NCI-H2029 treated with DMSO at 0.1 percent for 48 hours (cell line): ENCODE results near the gene RGS18.
"Not testable (repeated sequence)": the region's sequence is repeated elsewhere in the genome, so short reads cannot be mapped to it uniquely, and the experiment has no call there.

Source experiments
- DNase-seq: peaks from one replicate; lab custom pipeline; 2025; lab: John Stamatoyannopoulos, UW

Gene RGS18

DNA sequence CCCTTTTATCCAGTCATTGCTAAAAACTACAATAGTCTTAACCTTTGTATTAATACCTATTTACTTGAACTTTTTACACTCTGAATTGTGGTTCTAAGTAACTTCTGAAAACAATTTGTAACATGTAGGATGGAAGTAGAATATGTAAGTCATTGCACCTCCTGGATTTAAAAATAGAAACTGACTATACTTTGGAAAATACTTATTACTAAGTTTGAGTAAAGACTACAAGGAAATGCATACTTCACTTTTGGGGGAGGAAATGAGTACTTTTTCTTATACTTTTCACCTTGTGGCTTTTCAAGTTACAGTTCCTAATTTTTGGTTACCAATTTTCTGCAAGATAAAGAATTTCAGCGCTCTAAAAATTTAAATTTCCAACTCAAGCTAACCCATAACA is 8.7 kb downstream of the RGS18 start:
- DNase-seq, result no peak

DNA sequence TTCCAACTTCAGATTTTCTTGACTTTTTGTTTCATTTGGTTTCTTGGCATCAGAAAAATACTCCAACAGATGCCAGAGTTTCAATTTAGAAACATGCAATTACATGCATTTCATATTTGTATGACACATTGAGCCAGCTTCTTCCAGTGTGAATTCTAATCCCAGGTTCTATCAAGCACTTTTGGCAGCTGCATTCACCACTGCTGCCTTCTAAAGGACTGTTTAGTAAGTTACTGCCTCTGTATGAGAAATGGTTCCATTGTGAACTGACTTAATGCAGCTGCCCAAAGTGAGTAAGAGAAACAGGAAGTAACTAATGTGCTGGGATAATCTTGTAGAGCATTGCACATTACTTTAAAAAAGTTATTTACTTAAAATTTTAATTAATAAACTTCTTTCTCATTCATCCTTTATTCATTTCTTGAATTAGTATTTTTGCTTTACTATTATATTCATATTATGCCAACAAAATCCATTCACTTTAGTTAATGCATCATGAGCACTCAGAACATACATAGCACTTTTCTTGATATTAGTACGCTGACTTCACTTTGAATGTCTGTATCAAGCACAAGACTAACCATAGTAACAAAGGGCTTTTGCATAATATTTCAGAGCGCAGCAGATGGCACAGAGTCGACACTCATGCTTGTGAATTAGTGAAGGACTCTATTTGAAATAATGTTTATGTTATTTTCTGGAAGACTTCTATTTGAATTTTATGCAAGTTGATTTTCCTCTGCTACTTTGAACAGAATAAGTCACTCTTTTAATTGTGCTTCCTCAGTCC is 9.8 kb downstream of the RGS18 start:
- DNase-seq, result no peak

DNA sequence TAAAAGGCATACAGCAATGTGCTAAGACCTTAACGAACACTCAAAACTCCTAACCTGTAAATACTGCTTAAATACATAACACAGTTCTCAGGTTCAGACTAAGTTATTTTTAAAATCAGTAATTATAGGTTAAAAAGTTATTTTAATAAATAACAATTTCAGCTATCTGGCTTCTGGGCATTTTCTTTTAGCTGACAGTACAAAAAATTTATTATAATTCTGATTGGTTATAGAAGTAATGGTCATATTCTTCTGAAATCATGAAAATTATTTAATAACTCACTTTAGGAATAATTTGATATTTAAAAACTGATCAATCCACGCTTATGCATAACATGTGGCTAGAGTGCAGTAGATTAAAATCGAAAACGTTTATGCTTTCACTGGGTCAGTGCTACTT is 10.7 kb downstream of the RGS18 start:
- DNase-seq, result no peak

DNA sequence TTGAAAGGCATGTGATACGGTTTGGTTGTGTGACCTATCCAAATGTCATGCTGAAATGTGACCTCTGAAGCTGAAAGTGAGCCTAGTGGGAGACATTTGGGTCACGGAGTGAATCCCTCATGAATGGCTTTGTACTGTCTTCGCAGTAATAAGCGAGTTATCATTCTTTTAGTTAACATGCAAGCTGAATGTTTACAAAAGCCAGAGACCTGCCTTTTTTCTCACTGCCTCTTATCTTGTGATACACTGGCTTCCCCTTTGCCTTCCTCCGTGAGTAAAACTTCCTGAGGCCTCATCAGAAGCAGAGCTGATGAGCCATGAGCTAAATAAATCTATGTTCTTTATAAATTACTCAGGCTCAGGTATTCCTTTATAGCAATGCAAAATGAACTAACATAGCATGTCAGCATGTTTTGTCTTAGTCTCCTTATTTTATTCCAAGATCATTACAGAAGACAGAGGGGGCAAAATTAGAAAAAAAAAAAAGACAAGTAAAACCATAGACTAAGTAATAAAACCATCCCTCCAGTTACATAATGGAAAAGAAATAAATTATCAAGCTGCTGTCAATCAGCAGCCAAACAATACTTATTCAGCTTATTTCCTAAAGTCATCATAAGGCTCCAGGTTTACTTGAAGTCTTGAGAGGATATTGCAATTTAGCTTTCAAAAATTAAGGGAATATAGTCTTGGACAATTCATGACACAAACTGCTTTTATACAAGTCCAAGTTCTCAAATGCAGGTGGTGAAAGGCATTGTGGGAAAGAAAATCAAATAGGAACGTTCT is 12.1 kb downstream of the RGS18 start:
- no peak for DNase-seq

DNA sequence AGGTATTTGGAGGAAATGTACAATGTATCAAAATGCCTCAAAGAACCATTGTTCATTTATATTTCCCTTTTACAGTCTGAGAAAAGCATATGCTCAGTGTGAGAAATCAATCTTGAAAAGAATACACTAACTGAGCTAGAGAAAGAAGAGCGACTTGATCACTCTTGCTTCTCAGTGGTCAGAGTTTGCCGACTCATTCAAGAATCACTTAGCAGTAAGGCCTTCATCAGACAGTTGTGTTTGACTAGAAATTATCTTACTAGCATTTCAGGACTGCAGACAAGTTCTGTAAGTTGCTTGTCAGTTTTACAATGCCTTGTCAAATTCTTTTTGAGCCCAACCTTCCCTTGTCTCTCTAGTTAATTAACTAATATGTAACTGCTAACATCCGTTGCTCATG is 12.9 kb downstream of the RGS18 start:
- DNase-seq, result no peak

DNA sequence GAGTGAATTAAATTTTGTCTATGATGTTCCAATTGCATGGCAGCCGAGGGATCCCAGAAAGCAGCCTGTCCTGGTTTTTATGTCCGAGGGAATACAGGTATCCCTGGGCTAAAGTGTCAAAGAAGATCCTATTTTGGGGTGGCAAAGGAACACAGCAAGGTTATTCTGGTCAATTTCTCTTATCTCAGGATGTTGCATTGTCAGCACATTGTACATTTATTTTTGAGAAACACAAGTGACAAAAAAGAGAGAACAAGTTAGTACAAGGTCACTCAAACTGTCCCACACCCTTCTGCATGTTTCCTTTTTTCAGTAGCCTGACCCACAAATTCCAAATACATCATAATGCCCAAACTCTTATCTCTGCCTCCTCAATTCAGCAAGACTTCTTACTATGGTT is 17.7 kb downstream of the RGS18 start:
- no peak for DNase-seq

DNA sequence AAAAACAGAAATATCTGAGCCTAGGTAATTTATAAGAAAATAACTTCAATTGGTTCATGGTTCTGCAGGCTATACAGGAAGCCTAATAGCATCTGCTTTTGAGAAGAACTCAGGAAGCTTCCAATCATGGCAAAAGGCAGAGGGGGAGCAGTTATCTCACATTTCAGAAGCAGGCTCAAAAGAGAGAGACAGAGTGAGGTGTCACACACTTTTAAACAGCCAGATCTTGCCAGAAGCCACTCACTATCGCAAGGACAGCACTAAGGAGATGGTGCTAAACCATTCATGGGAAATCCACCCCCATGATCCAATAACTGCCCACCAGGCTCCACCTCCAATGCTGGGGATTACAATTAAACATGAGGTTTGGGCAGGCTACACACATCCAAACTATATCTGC is 25.5 kb downstream of the RGS18 start:
- DNase-seq, result no peak

DNA sequence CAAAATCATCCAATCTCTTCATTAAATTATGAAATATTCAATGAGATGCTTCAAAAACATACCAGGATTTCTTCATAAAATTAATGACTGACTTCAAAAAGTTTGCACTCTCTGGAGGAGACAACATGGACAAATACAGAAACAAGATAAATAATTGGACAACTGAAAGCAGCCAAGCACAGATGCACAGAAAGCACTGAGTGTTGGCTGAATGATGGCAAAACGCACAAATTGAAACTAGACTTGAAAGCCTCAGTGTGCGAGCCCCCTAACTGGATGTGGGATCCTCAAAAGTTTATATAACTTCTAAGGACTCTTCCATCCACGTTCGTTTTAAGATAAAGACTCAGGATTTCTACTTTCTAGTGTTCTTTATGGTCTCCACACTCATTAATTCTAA is 27.9 kb downstream of the RGS18 start:
- DNase-seq, result no peak

DNA sequence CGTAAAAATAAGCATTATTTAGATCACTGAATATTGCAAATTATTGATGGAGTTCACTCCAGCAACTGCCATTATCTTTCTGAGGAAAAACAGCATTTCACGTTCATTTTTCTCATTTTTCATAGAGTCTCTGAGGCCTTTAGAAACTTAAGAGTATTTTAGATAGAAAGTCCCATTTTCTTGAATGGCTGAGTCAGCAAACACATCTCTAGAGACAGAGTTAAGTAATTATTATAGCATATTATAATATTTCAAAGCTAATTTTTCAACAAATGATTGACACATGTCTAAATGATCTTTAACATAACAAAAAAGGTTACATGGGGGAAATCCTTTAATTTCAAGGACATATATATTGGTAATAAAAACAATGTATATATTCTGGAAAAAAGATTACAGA is 31.8 kb downstream of the RGS18 start:
- no peak for DNase-seq

DNA sequence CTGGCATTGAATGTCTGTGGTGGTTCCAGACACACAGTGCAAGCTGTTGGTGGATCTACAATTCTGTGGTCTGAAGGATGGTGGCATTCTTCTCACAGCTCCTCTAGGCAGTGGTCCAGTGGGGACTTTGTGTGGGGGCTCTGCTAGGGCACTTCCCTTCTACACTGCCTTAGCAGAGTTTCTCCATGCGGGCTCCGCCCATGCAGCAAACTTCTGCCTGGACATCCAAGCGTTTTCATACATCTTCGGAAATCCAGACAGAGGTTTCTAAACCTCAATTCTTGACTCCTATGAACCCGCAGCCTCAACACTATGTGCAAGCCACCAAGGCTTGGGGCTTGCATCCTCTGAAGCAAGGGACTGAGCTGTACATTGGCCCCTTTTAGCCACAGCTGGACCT is 43.0 kb downstream of the RGS18 start:
- no peak for DNase-seq

DNA sequence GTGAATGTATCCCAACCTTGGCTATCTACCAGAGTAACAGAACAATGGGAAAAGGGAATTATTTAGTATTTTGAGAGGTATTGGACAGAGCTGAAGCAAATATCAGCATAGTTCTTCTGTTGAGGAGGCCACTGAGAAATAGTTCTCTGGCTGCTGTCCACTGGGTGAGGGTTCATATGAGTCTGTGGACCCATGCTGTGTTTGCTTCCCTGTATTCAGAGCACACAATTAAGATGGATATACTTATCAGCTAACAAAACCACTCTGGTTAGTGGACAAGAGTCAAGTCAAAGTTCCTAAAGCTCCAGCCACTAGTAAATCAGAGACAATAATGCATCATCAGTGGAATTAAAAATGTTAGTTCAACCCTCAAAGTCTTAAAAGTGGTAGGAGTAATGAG is 66.1 kb downstream of the RGS18 start:
- no peak for DNase-seq

DNA sequence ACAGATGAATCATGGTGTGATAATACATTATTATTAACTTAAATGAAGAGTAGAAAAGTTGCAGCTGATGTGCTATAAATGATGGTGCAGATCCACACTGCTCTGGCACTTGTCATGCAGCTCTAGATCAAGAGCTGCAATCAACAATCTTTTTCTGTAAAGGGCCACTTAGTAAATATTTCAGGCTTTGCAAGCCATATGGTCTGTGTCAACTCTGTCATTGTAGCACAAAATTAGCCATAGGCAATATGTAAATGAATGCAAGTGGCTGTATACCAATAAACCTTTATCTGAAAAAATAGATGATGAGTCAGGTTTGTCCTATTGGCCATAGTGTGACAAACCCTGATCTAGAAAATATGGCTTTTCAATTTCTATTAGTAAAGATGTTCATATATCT is 66.6 kb downstream of the RGS18 start:
- DNase-seq, result no peak

DNA sequence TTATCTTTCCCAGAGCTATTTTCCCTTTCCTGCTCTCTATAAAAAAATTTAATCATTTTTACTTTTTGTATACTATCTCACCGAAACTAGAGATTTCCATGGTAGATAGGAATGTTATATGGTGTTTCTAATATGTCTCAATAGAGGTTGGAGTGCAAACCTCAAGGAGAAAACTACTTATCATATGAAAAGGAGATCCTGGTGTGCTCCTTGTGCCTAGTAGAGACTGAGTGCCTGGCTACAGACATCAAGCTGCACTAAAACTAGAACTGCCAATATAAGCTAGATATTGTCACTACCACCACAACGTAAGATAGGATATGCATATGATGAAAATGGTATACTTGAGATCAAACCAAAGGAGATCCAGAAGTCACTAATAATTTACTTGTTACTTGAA is 67.0 kb downstream of the RGS18 start:
- DNase-seq, result no peak

DNA sequence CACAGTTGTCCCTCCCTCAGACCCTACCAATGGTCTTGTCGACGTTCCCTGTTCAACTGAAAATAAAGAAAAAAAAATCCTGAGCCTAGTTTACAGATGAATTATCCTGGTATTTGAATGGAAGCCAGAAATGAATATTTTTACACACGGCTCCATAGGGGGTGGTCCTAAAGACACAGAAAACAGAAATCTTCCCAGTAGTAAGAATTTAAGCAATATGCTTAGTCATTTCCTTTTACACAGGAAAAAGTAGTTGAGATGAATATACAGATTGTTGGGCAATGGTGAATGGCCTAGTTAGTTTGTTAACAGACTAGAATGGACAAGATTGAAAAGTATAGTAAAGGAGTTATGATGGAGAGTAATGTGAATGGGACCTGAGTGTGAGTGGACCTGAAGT is 67.4 kb downstream of the RGS18 start:
- DNase-seq, result no peak

DNA sequence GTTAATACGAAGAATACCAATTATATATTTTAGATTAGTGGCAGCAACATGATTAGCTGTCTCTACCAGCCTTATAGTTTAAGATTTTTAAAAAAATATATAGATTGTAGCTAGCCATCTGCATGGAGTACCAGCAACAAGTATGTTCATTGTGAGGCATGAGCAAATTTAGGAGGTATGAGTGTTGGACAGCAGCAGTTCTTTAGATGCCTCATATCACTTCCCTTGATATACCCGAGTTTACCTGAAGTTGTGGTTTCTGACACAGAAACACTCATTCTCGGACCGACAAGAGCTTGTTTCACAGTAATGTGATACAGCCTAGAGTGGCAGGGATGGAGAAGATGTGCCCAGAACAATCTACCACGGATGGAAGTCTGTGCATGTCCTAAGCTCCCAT is 69.1 kb downstream of the RGS18 start:
- no peak for DNase-seq

DNA sequence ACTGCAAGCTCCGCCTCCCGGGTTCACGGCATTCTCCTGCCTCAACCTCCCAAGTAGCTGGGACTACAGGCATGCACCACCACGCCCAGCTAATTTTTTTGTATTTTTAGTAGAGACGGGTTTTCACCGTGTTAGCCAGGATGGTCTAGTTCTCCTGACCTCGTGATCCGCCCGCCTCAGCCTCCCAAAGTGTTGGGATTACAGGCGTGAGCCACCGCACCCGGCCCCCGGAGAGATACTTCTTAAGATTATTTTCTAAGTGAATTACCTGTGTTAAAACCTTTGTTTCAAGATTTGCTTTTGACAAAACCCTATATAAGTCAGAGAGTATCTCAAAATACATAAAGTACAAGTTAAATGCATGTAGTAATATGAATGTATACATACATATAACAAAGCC is 69.7 kb downstream of the RGS18 start:
- not testable (repeated sequence) for DNase-seq

DNA sequence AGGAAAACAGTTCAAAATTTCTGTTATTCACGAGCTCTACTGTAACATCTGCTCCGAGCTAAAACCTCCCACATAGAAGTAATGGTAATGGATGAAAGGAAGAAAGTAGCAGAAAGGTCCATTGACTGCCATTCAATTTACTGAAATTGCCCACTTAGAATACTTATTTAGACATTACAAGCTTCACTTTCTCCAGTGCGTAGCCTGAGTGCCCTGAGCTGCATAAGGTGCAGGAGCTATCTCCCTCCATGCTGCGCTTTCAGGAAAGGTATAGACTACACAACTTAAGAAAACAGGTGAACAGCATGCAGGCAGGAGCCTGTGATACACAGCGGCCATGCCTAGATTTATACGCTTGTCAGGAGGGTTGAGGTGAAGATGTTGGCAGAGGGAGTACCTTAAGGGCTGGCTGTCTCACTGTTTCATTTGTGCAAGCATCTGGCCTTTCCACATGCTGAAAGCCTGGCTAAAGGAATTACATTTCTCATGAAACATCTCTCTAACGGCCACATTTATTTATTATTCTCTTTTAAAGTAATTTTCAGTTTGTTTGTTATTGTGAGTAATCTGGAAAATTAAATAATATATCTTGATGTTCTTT is 74.7 kb downstream of the RGS18 start:
- DNase-seq, result no peak

DNA sequence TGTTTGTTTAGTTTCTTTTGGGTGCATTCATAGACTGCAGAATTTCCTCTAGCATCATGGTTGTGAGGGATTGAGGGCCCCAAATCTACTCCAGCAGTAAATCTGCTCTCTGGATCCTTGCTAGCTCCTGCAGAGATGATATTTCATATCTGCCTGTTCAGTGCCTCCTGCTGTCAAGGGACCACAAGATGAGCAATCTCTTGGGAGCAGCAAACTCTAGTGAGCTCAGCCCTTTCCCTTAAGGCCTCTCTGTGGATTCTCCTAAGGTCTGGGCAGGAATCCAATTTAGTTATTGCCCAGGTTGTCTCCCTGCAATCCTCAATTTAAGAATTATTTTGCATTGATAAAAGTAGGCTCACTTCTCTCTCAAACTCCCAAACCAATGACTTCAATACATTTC is 76.9 kb downstream of the RGS18 start:
- no peak for DNase-seq
